SJSA1 (cell line): Measurements from ENCODE around the gene HSPG2. TPM values are rescaled to one million over a fixed set of nuclear protein-coding genes. Genes with fewer than 3 reads are reported as not detected.
"Not testable (repeated sequence)": the region's sequence is repeated elsewhere in the genome, so short reads cannot be mapped to it uniquely, and the experiment has no call there.

Experiments used
- DNase-seq, 2 experiments: peaks; one replicate each; pipeline ENCODE4 v3.0.0-alpha.2; 2015 to 2020; ENCODE audit warnings: low spot score in 2 of 2, low read depth in 1 of 2
- H3K27ac ChIP-seq: fragments of 250-450 bp; sonication (Bioruptor Pico); 2 replicates; pipeline ENCODE4 v1.5.1; 2020; ENCODE audit warnings: mild to moderate bottlenecking, moderate library complexity
- H3K27me3 ChIP-seq: fragments of 250-450 bp; sonication (Bioruptor Pico); replicated peaks from 2 replicates; pipeline ENCODE4 v1.5.1; 2020; ENCODE audit warnings: mild to moderate bottlenecking, moderate library complexity
- H3K36me3 ChIP-seq: fragments of 250-450 bp; sonication (Bioruptor Pico); 2 replicates; pipeline ENCODE4 v1.5.1; 2020; ENCODE audit warnings: mild to moderate bottlenecking
- H3K4me1 ChIP-seq: fragments of 250-450 bp; sonication (Bioruptor Pico); replicated peaks from 2 replicates; pipeline ENCODE4 v1.6.1; 2021; ENCODE audit warnings: mild to moderate bottlenecking
- H3K4me3 ChIP-seq: fragments of 250-450 bp; sonication (Bioruptor Pico); 2 replicates; pipeline ENCODE4 v1.5.1; 2020; ENCODE audit warnings: mild to moderate bottlenecking
- H3K9me3 ChIP-seq: fragments of 250-450 bp; sonication (Bioruptor Pico); replicated peaks from 2 replicates; pipeline ENCODE4 v1.5.1; 2020; ENCODE audit warnings: mild to moderate bottlenecking
- total RNA-seq: library from RNA; depleted of rRNA; stranded (reverse); fragments of >200 nt; shearing (Covaris generic); gene quantifications from 2 replicates; pipeline ENCODE4 v1.2.3, GENCODE V29; 2014

The HSPG2 gene
- total RNA-seq, 1 experiment from 2014 or later: 62.3 TPM

GRCh38 chr1:21967216-21967615 is 30.1 kb upstream of the HSPG2 start:
- not testable (repeated sequence) for H3K27me3 ChIP-seq, H3K4me3 ChIP-seq, H3K27ac ChIP-seq, H3K36me3 ChIP-seq, DNase-seq, H3K9me3 ChIP-seq
- peaks cover 15% of the 10 kb centered on the region for H3K4me1 ChIP-seq

- Histone ChIP-seq H3K9me3 (no peaks in the 10 kb centered on the region), H3K4me1 (peaks cover 15% of the 10 kb centered on the region), H3K36me3 (no peaks in the 10 kb centered on the region), H3K27me3 (no peaks in the 10 kb centered on the region), H3K27ac (no peak overlapping the region), H3K4me3 (no peak overlapping the region)
- peak; percentile 44 to 55 for DNase-seq
Observed at GRCh38 chr1:21966247-21967000, 29.3 kb upstream of the HSPG2 start.

- H3K4me1 ChIP-seq: peaks cover 15% of the 10 kb centered on the region
- no peaks in the 10 kb centered on the region for H3K36me3 ChIP-seq
- DNase-seq: peak; percentile 75 to 80
- no peaks in the 10 kb centered on the region for H3K27me3 ChIP-seq
- no peaks in the 10 kb centered on the region for H3K9me3 ChIP-seq
- H3K27ac ChIP-seq: no peak overlapping the region
- H3K4me3 ChIP-seq: no peak overlapping the region
Observed at GRCh38 chr1:21963477-21964217, 26.5 kb upstream of the HSPG2 start.

GRCh38 chr1:21961799-21962198 is 24.7 kb upstream of the HSPG2 start:
- H3K4me3 ChIP-seq: no peak overlapping the region
- peaks cover 17% of the 10 kb centered on the region for H3K4me1 ChIP-seq
- H3K36me3 ChIP-seq: no peaks in the 10 kb centered on the region
- no peak overlapping the region for H3K27ac ChIP-seq
- H3K9me3 ChIP-seq: no peaks in the 10 kb centered on the region
- H3K27me3 ChIP-seq: no peaks in the 10 kb centered on the region
- DNase-seq: no peak

- Histone ChIP-seq H3K4me3 (no peak overlapping the region), H3K4me1 (peaks cover 16% of the 10 kb centered on the region), H3K27me3 (no peaks in the 10 kb centered on the region), H3K9me3 (no peaks in the 10 kb centered on the region), H3K36me3 (no peaks in the 10 kb centered on the region), H3K27ac (no peak overlapping the region)
- DNase-seq: no peak
Observed at GRCh38 chr1:21961337-21961736, 24.2 kb upstream of the HSPG2 start.

GRCh38 chr1:21956720-21957552 is 19.8 kb upstream of the HSPG2 start:
- Histone ChIP-seq H3K9me3 (no peaks in the 10 kb centered on the region), H3K4me1 (peaks cover 7% of the 10 kb centered on the region), H3K27me3 (no peaks in the 10 kb centered on the region), H3K36me3 (no peaks in the 10 kb centered on the region), H3K27ac (no peak overlapping the region), H3K4me3 (no peak overlapping the region)
- no peak for DNase-seq

GRCh38 chr1:21955501-21956281 is 18.6 kb upstream of the HSPG2 start:
- DNase-seq: no peak
- Histone ChIP-seq H3K9me3 (no peaks in the 10 kb centered on the region), H3K4me3 (no peak overlapping the region), H3K4me1 (peaks cover 7% of the 10 kb centered on the region), H3K27me3 (no peaks in the 10 kb centered on the region), H3K36me3 (no peaks in the 10 kb centered on the region), H3K27ac (no peak overlapping the region)

GRCh38 chr1:21955058-21955457 is 17.9 kb upstream of the HSPG2 start:
- H3K9me3 ChIP-seq: no peaks in the 10 kb centered on the region
- DNase-seq: no peak
- H3K36me3 ChIP-seq: no peaks in the 10 kb centered on the region
- no peak overlapping the region for H3K4me3 ChIP-seq
- H3K27me3 ChIP-seq: no peaks in the 10 kb centered on the region
- H3K27ac ChIP-seq: no peak overlapping the region
- peaks cover 7% of the 10 kb centered on the region for H3K4me1 ChIP-seq

GRCh38 chr1:21952786-21953520 is 15.8 kb upstream of the HSPG2 start:
- DNase-seq: no peak
- H3K4me1 ChIP-seq: peaks cover 7% of the 10 kb centered on the region
- no peaks in the 10 kb centered on the region for H3K36me3 ChIP-seq

GRCh38 chr1:21951226-21951870 is 14.2 kb upstream of the HSPG2 start:
- H3K4me3 ChIP-seq: no peak overlapping the region
- no peak for DNase-seq
- H3K9me3 ChIP-seq: no peaks in the 10 kb centered on the region
- H3K36me3 ChIP-seq: no peaks in the 10 kb centered on the region
- H3K27me3 ChIP-seq: no peaks in the 10 kb centered on the region
- H3K27ac ChIP-seq: no peak overlapping the region
- peaks cover 7% of the 10 kb centered on the region for H3K4me1 ChIP-seq

More at GRCh38 chr1:21952786-21953520, 15.8 kb upstream of the HSPG2 start:
- Histone ChIP-seq H3K27ac (no peak overlapping the region), H3K27me3 (no peaks in the 10 kb centered on the region), H3K9me3 (no peaks in the 10 kb centered on the region), H3K4me3 (no peak overlapping the region)

- no peaks in the 10 kb centered on the region for H3K9me3 ChIP-seq
- H3K4me1 ChIP-seq: peaks cover 7% of the 10 kb centered on the region
- no peak overlapping the region for H3K4me3 ChIP-seq
- no peak overlapping the region for H3K27ac ChIP-seq
- DNase-seq: no peak
- H3K27me3 ChIP-seq: no peaks in the 10 kb centered on the region
- H3K36me3 ChIP-seq: no peaks in the 10 kb centered on the region
Observed at GRCh38 chr1:21950734-21951133, 13.6 kb upstream of the HSPG2 start.

GRCh38 chr1:21946836-21947587 is 9.9 kb upstream of the HSPG2 start:
- peaks cover 40% of the 10 kb centered on the region for H3K4me1 ChIP-seq
- H3K4me3 ChIP-seq: no peak overlapping the region
- H3K36me3 ChIP-seq: no peaks in the 10 kb centered on the region
- no peak for DNase-seq
- H3K27ac ChIP-seq: no peak overlapping the region
- H3K27me3 ChIP-seq: no peaks in the 10 kb centered on the region
- H3K9me3 ChIP-seq: no peaks in the 10 kb centered on the region
